ENCODE measurements around the gene FAM50B.

Gene FAM50B

GRCh38 chr6:3837781-3838180 lies 11.4 kb upstream of the FAM50B start:
- no peak for TF ChIP-seq CTCF (IDR thresholded peaks at IDR 0.05; ENCODE audit: extremely low read depth, insufficient read depth, missing control alignments)
- no peak for DNase-seq (ENCODE audit: low spot score)
- in situ Hi-C loops (cut with MboI; ENCODE audit: low pct_unique_long_range_greater_than_20kb, low sequenced_read_pairs, unreplicated experiment) = no loop called here

- TF ChIP-seq CTCF (IDR thresholded peaks at IDR 0.05; ENCODE audit: extremely low read depth, insufficient read depth, missing control alignments) = no peak
- DNase-seq (ENCODE audit: low spot score) = no peak
- in situ Hi-C loops (cut with MboI; ENCODE audit: low pct_unique_long_range_greater_than_20kb, low sequenced_read_pairs, unreplicated experiment) = no loop called here
Measured at GRCh38 chr6:3838992-3839867, 9.9 kb upstream of the FAM50B start.

GRCh38 chr6:3841066-3841454 lies 8.1 kb upstream of the FAM50B start:
- in situ Hi-C loops (cut with MboI; ENCODE audit: low pct_unique_long_range_greater_than_20kb, low sequenced_read_pairs, unreplicated experiment) = no loop called here
- no peak for DNase-seq (ENCODE audit: low spot score)
- no peak for TF ChIP-seq CTCF (IDR thresholded peaks at IDR 0.05; ENCODE audit: extremely low read depth, insufficient read depth, missing control alignments)

- DNase-seq (ENCODE audit: low spot score) = no peak
- in situ Hi-C loops (cut with MboI; ENCODE audit: low pct_unique_long_range_greater_than_20kb, low sequenced_read_pairs, unreplicated experiment) = no loop called here
- TF ChIP-seq CTCF (IDR thresholded peaks at IDR 0.05; ENCODE audit: extremely low read depth, insufficient read depth, missing control alignments) = no peak
Measured at GRCh38 chr6:3841711-3842565, 7.2 kb upstream of the FAM50B start.

GRCh38 chr6:3843379-3844096 lies 5.6 kb upstream of the FAM50B start:
- TF ChIP-seq CTCF (IDR thresholded peaks at IDR 0.05; ENCODE audit: extremely low read depth, insufficient read depth, missing control alignments) = no peak
- DNase-seq (ENCODE audit: low spot score) = no peak
- in situ Hi-C loops (cut with MboI; ENCODE audit: low pct_unique_long_range_greater_than_20kb, low sequenced_read_pairs, unreplicated experiment) = no loop called here

GRCh38 chr6:3844097-3844463 lies 5.1 kb upstream of the FAM50B start:
- in situ Hi-C loops (cut with MboI; ENCODE audit: low pct_unique_long_range_greater_than_20kb, low sequenced_read_pairs, unreplicated experiment) = no loop called here
- no peak for DNase-seq (ENCODE audit: low spot score)
- no peak for TF ChIP-seq CTCF (IDR thresholded peaks at IDR 0.05; ENCODE audit: extremely low read depth, insufficient read depth, missing control alignments)
